HL-60 (cell line): ENCODE measurements around the gene CENPP.

Experiments used
- GABPA ChIP-seq: IDR thresholded peaks from 2 replicates; pipeline ENCODE4 v1.6.1; 2012; ENCODE audit warnings: low read depth
- POLR2AphosphoS5 ChIP-seq: IDR thresholded peaks from 2 replicates; pipeline ENCODE4 v1.6.1; 2012; ENCODE audit warnings: low read depth
- SPI1 ChIP-seq: IDR thresholded peaks from 2 replicates; pipeline ENCODE4 v1.6.1; 2012; ENCODE audit warnings: low read depth, mild to moderate bottlenecking, borderline replicate concordance
- TF ChIP-seq, protein P1 (sequence below): IDR thresholded peaks from one replicate; pipeline ENCODE4 v1.5.1; 2011; ENCODE audit warnings: low read length, control low read depth, inconsistent platforms; ENCODE audit not compliant: insufficient read depth
- TF ChIP-seq, protein P2 (sequence below): IDR thresholded peaks from 2 replicates; pipeline ENCODE4 v1.6.1; 2012; ENCODE audit warnings: low read depth; ENCODE audit not compliant: insufficient replicate concordance

DNA sequence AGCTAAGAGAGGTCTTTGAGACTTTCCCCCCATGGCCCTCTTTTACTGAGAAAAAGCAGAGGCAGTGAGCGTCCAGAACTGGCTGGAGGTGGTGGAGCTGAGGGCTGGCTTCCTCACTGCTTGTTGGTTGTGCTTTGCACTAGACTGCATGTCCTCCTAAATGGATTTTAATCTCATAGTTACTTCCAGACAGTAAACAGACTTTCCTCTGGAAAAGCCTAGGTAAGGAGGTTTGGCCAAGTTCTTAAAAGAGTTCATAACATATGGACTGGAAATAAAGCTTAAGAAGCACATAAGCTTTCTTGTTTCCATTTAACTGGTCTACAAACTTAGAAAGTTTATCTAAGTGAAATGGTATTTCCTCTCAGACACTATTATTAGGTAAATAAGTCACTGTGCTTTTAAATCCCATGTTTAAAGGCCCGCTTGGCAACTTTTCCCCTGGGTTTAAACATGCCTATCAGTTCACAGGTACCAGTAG, 154.6 kb downstream of the CENPP start:
- TF ChIP-seq, protein P1, sequence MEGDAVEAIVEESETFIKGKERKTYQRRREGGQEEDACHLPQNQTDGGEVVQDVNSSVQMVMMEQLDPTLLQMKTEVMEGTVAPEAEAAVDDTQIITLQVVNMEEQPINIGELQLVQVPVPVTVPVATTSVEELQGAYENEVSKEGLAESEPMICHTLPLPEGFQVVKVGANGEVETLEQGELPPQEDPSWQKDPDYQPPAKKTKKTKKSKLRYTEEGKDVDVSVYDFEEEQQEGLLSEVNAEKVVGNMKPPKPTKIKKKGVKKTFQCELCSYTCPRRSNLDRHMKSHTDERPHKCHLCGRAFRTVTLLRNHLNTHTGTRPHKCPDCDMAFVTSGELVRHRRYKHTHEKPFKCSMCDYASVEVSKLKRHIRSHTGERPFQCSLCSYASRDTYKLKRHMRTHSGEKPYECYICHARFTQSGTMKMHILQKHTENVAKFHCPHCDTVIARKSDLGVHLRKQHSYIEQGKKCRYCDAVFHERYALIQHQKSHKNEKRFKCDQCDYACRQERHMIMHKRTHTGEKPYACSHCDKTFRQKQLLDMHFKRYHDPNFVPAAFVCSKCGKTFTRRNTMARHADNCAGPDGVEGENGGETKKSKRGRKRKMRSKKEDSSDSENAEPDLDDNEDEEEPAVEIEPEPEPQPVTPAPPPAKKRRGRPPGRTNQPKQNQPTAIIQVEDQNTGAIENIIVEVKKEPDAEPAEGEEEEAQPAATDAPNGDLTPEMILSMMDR = no peak
- TF ChIP-seq POLR2AphosphoS5 = no peak
- TF ChIP-seq GABPA = no peak
- TF ChIP-seq, protein P2, sequence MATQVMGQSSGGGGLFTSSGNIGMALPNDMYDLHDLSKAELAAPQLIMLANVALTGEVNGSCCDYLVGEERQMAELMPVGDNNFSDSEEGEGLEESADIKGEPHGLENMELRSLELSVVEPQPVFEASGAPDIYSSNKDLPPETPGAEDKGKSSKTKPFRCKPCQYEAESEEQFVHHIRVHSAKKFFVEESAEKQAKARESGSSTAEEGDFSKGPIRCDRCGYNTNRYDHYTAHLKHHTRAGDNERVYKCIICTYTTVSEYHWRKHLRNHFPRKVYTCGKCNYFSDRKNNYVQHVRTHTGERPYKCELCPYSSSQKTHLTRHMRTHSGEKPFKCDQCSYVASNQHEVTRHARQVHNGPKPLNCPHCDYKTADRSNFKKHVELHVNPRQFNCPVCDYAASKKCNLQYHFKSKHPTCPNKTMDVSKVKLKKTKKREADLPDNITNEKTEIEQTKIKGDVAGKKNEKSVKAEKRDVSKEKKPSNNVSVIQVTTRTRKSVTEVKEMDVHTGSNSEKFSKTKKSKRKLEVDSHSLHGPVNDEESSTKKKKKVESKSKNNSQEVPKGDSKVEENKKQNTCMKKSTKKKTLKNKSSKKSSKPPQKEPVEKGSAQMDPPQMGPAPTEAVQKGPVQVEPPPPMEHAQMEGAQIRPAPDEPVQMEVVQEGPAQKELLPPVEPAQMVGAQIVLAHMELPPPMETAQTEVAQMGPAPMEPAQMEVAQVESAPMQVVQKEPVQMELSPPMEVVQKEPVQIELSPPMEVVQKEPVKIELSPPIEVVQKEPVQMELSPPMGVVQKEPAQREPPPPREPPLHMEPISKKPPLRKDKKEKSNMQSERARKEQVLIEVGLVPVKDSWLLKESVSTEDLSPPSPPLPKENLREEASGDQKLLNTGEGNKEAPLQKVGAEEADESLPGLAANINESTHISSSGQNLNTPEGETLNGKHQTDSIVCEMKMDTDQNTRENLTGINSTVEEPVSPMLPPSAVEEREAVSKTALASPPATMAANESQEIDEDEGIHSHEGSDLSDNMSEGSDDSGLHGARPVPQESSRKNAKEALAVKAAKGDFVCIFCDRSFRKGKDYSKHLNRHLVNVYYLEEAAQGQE = no peak
- no peak for TF ChIP-seq SPI1
